Suprapubic skin (tissue), 4 donors: ENCODE data around the gene CAMTA1.

ENCODE experiments used
- POLR2A ChIP-seq, 2 donors: fragments of 450-650 bp; IDR thresholded peaks; one replicate each; pipeline ENCODE4 v1.6.1; 2017; ENCODE audit warnings: antibody characterized with exemption in 2 of 2, mild to moderate bottlenecking in 2 of 2, moderate library complexity in 2 of 2
- POLR2AphosphoS5 ChIP-seq, 3 donors: sonication (generic); formaldehyde crosslinking; IDR thresholded peaks; one replicate each; pipeline ENCODE4 v1.6.1; 2017; ENCODE audit warnings: antibody characterized with exemption in 3 of 3
- TF ChIP-seq, protein P1 (sequence below), 2 donors: fragments of 200-600 bp in 1 of 2; fragments of 450-650 bp in 1 of 2; sonication (generic) in 1 of 2; IDR thresholded peaks; one replicate each; pipeline ENCODE4 v1.5.1; 2016 to 2019; ENCODE audit warnings: antibody characterized with exemption in 2 of 2, mild to moderate bottlenecking in 1 of 2, moderate library complexity in 1 of 2

DNA sequence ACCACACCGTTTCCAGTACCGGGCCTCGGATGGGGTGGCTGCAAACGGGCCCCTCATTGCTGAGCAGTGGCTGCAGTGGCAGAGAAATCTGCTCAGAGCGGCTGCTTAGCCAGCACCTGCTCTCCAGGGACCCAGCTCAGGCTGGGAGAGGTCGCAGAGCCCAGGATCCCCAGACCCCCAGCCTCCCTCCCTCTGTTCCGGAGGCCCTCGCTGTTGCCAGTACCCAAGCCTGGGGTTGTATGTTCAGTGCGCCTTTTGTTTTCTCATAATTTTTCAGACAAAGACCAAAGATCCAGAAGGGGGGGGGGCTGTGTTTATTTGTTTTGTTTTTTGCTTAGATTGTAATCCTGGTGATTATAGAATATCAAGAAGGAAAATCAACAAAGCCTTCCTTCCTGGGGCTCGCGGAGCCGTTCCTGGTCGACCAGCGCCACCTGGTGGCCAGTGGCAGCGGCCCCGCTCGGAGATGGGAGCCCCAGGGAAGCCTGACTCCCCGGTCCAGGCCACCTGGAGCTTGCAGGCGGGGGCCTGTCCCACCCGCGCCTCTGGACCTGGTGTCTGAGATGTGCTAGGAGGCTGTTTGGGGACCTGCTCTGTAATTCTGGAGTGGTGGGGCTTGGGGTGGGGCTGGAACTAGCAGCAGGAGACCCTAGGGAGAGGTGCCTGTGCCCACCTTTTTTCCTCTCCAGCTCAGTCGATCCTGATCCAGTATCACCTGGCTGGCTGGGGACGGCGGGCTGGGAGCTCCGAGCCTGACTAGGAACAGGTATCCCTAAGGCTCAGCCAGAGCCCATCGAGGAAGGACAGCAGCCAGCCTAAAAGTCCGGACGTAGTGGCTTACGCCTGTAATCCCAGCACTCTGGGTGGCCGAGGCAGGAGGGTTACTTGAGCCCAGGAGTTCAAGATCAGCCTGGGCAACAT lies 862.0 kb downstream of the CAMTA1 start:
- TF ChIP-seq, protein P1, sequence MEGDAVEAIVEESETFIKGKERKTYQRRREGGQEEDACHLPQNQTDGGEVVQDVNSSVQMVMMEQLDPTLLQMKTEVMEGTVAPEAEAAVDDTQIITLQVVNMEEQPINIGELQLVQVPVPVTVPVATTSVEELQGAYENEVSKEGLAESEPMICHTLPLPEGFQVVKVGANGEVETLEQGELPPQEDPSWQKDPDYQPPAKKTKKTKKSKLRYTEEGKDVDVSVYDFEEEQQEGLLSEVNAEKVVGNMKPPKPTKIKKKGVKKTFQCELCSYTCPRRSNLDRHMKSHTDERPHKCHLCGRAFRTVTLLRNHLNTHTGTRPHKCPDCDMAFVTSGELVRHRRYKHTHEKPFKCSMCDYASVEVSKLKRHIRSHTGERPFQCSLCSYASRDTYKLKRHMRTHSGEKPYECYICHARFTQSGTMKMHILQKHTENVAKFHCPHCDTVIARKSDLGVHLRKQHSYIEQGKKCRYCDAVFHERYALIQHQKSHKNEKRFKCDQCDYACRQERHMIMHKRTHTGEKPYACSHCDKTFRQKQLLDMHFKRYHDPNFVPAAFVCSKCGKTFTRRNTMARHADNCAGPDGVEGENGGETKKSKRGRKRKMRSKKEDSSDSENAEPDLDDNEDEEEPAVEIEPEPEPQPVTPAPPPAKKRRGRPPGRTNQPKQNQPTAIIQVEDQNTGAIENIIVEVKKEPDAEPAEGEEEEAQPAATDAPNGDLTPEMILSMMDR (IDR thresholded peaks at IDR 0.05): peak; percentile 79 to 91
- TF ChIP-seq POLR2A (IDR thresholded peaks at IDR 0.05) (no peak), POLR2AphosphoS5 (IDR thresholded peaks at IDR 0.05) (no peak)
